Stomach (tissue), 9 donors: ENCODE data around the gene LRRN3. TPM values are rescaled to one million over a fixed set of nuclear protein-coding genes. Genes with fewer than 3 reads are reported as not detected.

ENCODE experiments used
- DNase-seq, 2 donors: peaks; one replicate each; pipeline versions ENCODE4 v3.0.0 to v3.0.0-alpha.2; 2013 to 2019
- H3K27ac ChIP-seq, 5 donors: fragments of 200-600 bp in 4 of 5; sonication (generic) in 4 of 5; one replicate each; pipeline ENCODE4 v1.5.1; 2013 to 2019; ENCODE audit warnings: mild to moderate bottlenecking in 1 of 5, moderate library complexity in 1 of 5
- H3K27me3 ChIP-seq, 3 donors: fragments of 200-600 bp; sonication (generic); one replicate each; pipeline ENCODE4 v1.5.1; 2017 to 2019; ENCODE audit warnings: mixed run types in 1 of 3
- H3K36me3 ChIP-seq, 4 donors: fragments of 200-600 bp; sonication (generic); 1 replicate in 3 of 4; 2 replicates in 1 of 4; pipeline ENCODE4 v1.5.1; 2016 to 2019
- H3K4me1 ChIP-seq, 4 donors: fragments of 200-600 bp; sonication (generic); one replicate each; pipeline ENCODE4 v1.5.1; 2016 to 2019
- H3K4me3 ChIP-seq, 4 donors: fragments of 200-600 bp; sonication (generic) in 3 of 4; one replicate each; pipeline ENCODE4 v1.5.1; 2016 to 2019; ENCODE audit warnings: mild to moderate bottlenecking in 1 of 4
- H3K9me3 ChIP-seq, 4 donors: fragments of 200-600 bp; sonication (generic); one replicate each; pipeline ENCODE4 v1.5.1; 2016 to 2019
- CTCF ChIP-seq, 7 experiments: fragments of 450-650 bp in 4 of 7; fragments of 200-600 bp in 3 of 7; sonication (generic) in 3 of 7; IDR thresholded peaks; one replicate each; pipeline ENCODE4 v1.5.1; 2016 to 2019; ENCODE audit warnings: antibody characterized with exemption in 7 of 7, control low read depth in 2 of 7, mild to moderate bottlenecking in 1 of 7
- EP300 ChIP-seq: sonication (generic); formaldehyde crosslinking; IDR thresholded peaks from one replicate; pipeline ENCODE4 v1.6.1; 2017; ENCODE audit warnings: antibody characterized with exemption
- POLR2A ChIP-seq, 4 donors: fragments of 450-650 bp; IDR thresholded peaks; one replicate each; pipeline ENCODE4 v1.6.1; 2016; ENCODE audit warnings: antibody characterized with exemption in 4 of 4, control low read depth in 2 of 4, mild to moderate bottlenecking in 1 of 4, moderate library complexity in 1 of 4
- POLR2AphosphoS5 ChIP-seq, 3 donors: sonication (generic); formaldehyde crosslinking; IDR thresholded peaks; one replicate each; pipeline ENCODE4 v1.6.1; 2016; ENCODE audit warnings: antibody characterized with exemption in 3 of 3
- WGBS, 5 donors: extraction: QIAGEN DNeasy Blood & Tissue Kit in 3 of 5; methylation state at CpG; one replicate each; pipeline versions ENCODE4 v1.1.5 to v1.1.7; 2013 to 2018; 5-methylcytosine and 5-hydroxymethylcytosine counted together
- intact Hi-C: fragments of 100-400 bp; cut with DNase I; formaldehyde crosslinking; loops from one replicate; pipeline ENCODE4 v1.15.1; 2023; ENCODE audit warnings: low total_unique reads
- polyA plus RNA-seq, 3 donors: library from polyadenylated mRNA; stranded (reverse); fragments of 200-250 nt; gene quantifications; one replicate each; pipeline ENCODE4 v1.2.3, GENCODE V29; 2013
- total RNA-seq, 5 donors: library from RNA; depleted of rRNA; stranded (reverse); fragments of >200 nt; gene quantifications; one replicate each; pipeline versions ENCODE4 v1.1.0 to v1.2.3, GENCODE V29; 2014 to 2016
- donor health status: healthy with polysubstance abuse.
- donor health status: Bipolar disorder and iron deficiency.
- donor health status: healthy.

Gene LRRN3
- total and polyA plus RNA-seq, 8 donors = 0.33 to 4.4 (median 0.61) TPM; not detected in 5

- Histone ChIP-seq H3K4me3 (no peak overlapping the region), H3K4me1 (peaks cover 0 to 4% (median 0%) of the 10 kb centered on the region in 4 donors), H3K9me3 (no peaks in the 10 kb centered on the region), H3K27me3 (no peaks in the 10 kb centered on the region), H3K36me3 (no peaks in the 10 kb centered on the region), H3K27ac (no peak overlapping the region)
- no peak for DNase-seq
- intact Hi-C loops = no loop called here
- TF ChIP-seq POLR2A (IDR thresholded peaks at IDR 0.05) = no peak
- no peak for TF ChIP-seq POLR2AphosphoS5 (IDR thresholded peaks at IDR 0.05)
- TF ChIP-seq CTCF (IDR thresholded peaks at IDR 0.05) = no peak
- TF ChIP-seq EP300 = no peak
Measured at GRCh38 chr7:111076205-111076604, 14.7 kb upstream of the LRRN3 start.

GRCh38 chr7:111077001-111077400, 13.9 kb upstream of the LRRN3 start:
- Histone ChIP-seq H3K27ac (no peak overlapping the region), H3K9me3 (no peaks in the 10 kb centered on the region), H3K36me3 (no peaks in the 10 kb centered on the region), H3K4me1 (peaks cover 0 to 4% (median 0%) of the 10 kb centered on the region in 4 donors), H3K27me3 (no peaks in the 10 kb centered on the region), H3K4me3 (no peak overlapping the region)
- DNase-seq = no peak
- 96 to 100% (median 98%) methylated on average over 2 of the region's 2 CpGs for WGBS, 5 donors
- intact Hi-C loops = no loop called here
- TF ChIP-seq CTCF (IDR thresholded peaks at IDR 0.05) = no peak
- no peak for TF ChIP-seq POLR2AphosphoS5 (IDR thresholded peaks at IDR 0.05)
- no peak for TF ChIP-seq POLR2A (IDR thresholded peaks at IDR 0.05)
- no peak for TF ChIP-seq EP300

- Histone ChIP-seq H3K4me3 (no peak overlapping the region), H3K27ac (no peak overlapping the region), H3K36me3 (no peaks in the 10 kb centered on the region), H3K9me3 (no peaks in the 10 kb centered on the region), H3K4me1 (no peaks in the 10 kb centered on the region), H3K27me3 (no peaks in the 10 kb centered on the region)
- WGBS, 5 donors = 84 to 100% (median 95%) methylated on average over 1 of the region's 1 CpG
- TF ChIP-seq POLR2A (IDR thresholded peaks at IDR 0.05) (no peak), POLR2AphosphoS5 (IDR thresholded peaks at IDR 0.05) (no peak), EP300 (no peak), CTCF (IDR thresholded peaks at IDR 0.05) (no peak)
- intact Hi-C loops = no loop called here
- DNase-seq = no peak
Measured at GRCh38 chr7:111080495-111081105, 10.3 kb upstream of the LRRN3 start.

- 72 to 85% (median 78%) methylated on average over 4 of the region's 4 CpGs for WGBS, 5 donors
- H3K9me3 ChIP-seq = no peaks in the 10 kb centered on the region
- TF ChIP-seq POLR2A (IDR thresholded peaks at IDR 0.05) (no peak), POLR2AphosphoS5 (IDR thresholded peaks at IDR 0.05) (no peak), EP300 (no peak), CTCF (IDR thresholded peaks at IDR 0.05) (no peak)
- intact Hi-C loops = no loop called here
- H3K36me3 ChIP-seq = no peaks in the 10 kb centered on the region
- no peak overlapping the region for H3K27ac ChIP-seq
- H3K4me1 ChIP-seq = no peaks in the 10 kb centered on the region
- H3K27me3 ChIP-seq = no peaks in the 10 kb centered on the region
- no peak overlapping the region for H3K4me3 ChIP-seq
- DNase-seq = no peak
Measured at GRCh38 chr7:111081546-111082267, 9.2 kb upstream of the LRRN3 start.
